Measurements from ENCODE around the gene CDKN1C. TPM values are rescaled to one million over a fixed set of nuclear protein-coding genes. Genes with fewer than 3 reads are reported as not detected.

The CDKN1C gene
- total and polyA plus RNA-seq, 2 donors, result 13.1 to 23.8 TPM

DNA sequence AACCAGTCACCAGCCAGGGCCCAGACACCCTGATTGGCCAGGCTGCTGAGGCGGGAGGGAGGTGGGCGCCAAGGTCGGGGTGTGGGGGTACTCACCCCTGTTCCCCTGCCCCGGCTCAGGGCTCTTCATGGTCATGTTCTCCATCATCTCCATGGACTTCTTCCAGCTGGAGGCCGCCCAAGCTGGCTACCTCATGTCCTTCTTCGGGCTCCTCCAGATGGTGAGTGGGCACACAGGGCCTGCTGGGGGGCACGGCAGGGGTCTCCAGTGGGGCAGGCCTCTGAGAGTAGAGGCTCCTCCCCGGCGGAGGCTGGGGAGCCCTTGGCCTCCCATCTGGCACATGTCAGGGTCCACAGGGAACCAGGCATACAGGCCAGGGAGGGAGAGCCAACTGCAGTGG lies 33.6 kb upstream of the CDKN1C start:
- Histone ChIP-seq H3K27me3 (ENCODE audit: control insufficient read depth in 2 of 2, insufficient read depth in 1 of 2, low read length in 1 of 2) (peaks cover 0 to 6% of the 10 kb centered on the region in 2 donors), H3K4me3 (ENCODE audit: low read length in 2 of 2) (no peak overlapping the region), H3K36me3 (ENCODE audit: control insufficient read depth in 2 of 2, insufficient read depth in 2 of 2, low read length in 1 of 2) (no peaks in the 10 kb centered on the region), H3K27ac (ENCODE audit: low read depth in 1 of 2, low read length in 1 of 2) (no peak overlapping the region), H3K9me3 (ENCODE audit: control insufficient read depth in 2 of 2, insufficient read depth in 1 of 2, low read length in 1 of 2) (no peaks in the 10 kb centered on the region), H3K4me1 (ENCODE audit: control insufficient read depth in 2 of 2, insufficient read depth in 2 of 2, low read length in 2 of 2) (peaks cover 0 to 3% of the 10 kb centered on the region in 2 donors)
- WGBS, result 98% methylated on average over 9 of the region's 9 CpGs
- DNase-seq (ENCODE audit: low read depth in 6 of 9, low spot score in 9 of 9), result no peak

DNA sequence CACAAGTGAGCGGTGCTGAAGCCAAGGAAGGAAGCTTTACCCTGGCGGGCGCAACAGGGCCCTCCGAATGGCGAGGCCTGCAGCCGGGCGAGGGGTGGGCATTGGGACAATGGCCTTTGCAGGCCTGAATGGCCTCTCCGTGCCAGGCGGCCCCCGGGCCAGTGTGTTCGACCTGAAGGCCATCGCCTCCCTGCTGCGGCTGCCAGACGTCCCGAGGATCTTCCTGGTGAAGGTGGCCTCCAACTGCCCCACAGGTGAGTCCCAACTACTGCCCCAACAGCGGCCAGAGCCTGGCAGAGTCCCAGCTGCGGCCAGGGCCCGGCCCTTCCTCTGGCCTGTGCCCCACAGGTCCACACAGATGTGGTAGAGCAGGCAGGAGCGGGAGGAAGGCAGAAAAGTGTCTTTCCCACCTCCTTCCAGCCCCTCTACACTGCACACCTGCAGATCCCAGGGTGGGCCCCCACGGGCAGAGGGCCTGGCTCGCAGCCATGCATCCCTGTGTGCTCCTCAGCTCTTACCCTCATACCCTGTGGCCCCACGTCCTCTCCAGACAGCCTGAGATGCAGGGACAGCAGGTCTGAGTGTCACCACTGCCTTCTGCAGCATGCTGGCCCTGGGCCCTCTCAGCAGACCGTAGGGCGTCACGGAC lies 32.4 kb upstream of the CDKN1C start:
- WGBS, result 89% methylated on average over 25 of the region's 25 CpGs
- DNase-seq (ENCODE audit: low read depth in 6 of 9, low spot score in 9 of 9), result no peak
- no peak overlapping the region for H3K4me3 ChIP-seq (ENCODE audit: low read length in 2 of 2)
- peaks cover 0 to 14% of the 10 kb centered on the region in 2 donors for H3K27me3 ChIP-seq (ENCODE audit: control insufficient read depth in 2 of 2, insufficient read depth in 1 of 2, low read length in 1 of 2)
- no peaks in the 10 kb centered on the region for H3K9me3 ChIP-seq (ENCODE audit: control insufficient read depth in 2 of 2, insufficient read depth in 1 of 2, low read length in 1 of 2)
- H3K27ac ChIP-seq (ENCODE audit: low read depth in 1 of 2, low read length in 1 of 2), result no peak overlapping the region
- no peaks in the 10 kb centered on the region for H3K36me3 ChIP-seq (ENCODE audit: control insufficient read depth in 2 of 2, insufficient read depth in 2 of 2, low read length in 1 of 2)
- peaks cover 8 to 15% of the 10 kb centered on the region in 2 donors for H3K4me1 ChIP-seq (ENCODE audit: control insufficient read depth in 2 of 2, insufficient read depth in 2 of 2, low read length in 2 of 2)

- Histone ChIP-seq H3K9me3 (ENCODE audit: control insufficient read depth in 2 of 2, insufficient read depth in 1 of 2, low read length in 1 of 2) (no peaks in the 10 kb centered on the region), H3K27me3 (ENCODE audit: control insufficient read depth in 2 of 2, insufficient read depth in 1 of 2, low read length in 1 of 2) (peaks cover 0 to 14% of the 10 kb centered on the region in 2 donors), H3K27ac (ENCODE audit: low read depth in 1 of 2, low read length in 1 of 2) (no peak overlapping the region), H3K4me1 (ENCODE audit: control insufficient read depth in 2 of 2, insufficient read depth in 2 of 2, low read length in 2 of 2) (peaks cover 8 to 21% of the 10 kb centered on the region in 2 donors), H3K4me3 (ENCODE audit: low read length in 2 of 2) (no peak overlapping the region), H3K36me3 (ENCODE audit: control insufficient read depth in 2 of 2, insufficient read depth in 2 of 2, low read length in 1 of 2) (no peaks in the 10 kb centered on the region)
- WGBS, result 95% methylated on average over 16 of the region's 16 CpGs
- no peak for DNase-seq (ENCODE audit: low read depth in 6 of 9, low spot score in 9 of 9)
Observed at GRCh38 chr11:2916892-2917645, 31.5 kb upstream of the CDKN1C start.

DNA sequence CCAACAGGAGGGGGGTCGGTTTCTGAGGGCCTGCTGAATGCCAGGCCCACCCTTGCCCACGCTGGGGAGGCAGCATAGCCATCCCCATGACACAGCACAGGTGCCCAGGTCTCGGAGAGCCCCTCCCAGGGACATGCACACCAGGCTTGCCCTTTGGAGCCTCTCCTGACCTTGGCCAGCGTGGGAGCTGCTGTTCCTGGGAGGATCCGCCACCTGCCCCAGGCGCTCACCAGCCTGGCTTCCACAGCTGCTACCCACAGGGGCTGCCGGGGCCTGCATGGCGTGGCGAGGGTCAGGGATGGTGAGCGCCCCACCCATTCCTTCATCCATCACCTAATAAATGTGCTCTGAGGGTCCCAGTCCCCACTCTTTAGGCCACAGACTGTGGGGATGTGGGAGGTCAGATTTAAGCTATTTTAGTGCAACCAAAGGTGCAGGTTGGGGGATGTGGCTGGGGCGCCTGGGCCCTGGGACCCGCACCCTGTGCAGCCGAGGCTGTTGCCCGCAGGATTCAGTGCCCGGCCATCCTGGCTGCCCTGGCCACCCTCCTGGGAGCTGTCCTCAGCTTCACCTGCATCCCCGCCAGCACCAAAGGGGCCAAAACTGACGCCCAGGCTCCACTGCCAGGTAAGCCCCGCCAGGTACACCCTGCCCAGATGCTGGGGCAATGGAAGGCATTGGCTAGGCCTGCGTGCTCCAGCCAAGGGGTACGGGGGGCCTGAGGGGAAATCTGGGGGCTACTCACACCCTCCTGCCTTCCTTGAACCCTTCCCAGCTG lies 30.7 kb upstream of the CDKN1C start:
- no peak overlapping the region for H3K27ac ChIP-seq (ENCODE audit: low read depth in 1 of 2, low read length in 1 of 2)
- WGBS, result 94% methylated on average over 20 of the region's 20 CpGs
- peaks cover 0 to 18% of the 10 kb centered on the region in 2 donors for H3K27me3 ChIP-seq (ENCODE audit: control insufficient read depth in 2 of 2, insufficient read depth in 1 of 2, low read length in 1 of 2)
- no peak for DNase-seq (ENCODE audit: low read depth in 6 of 9, low spot score in 9 of 9)
- H3K9me3 ChIP-seq (ENCODE audit: control insufficient read depth in 2 of 2, insufficient read depth in 1 of 2, low read length in 1 of 2), result no peaks in the 10 kb centered on the region
- H3K36me3 ChIP-seq (ENCODE audit: control insufficient read depth in 2 of 2, insufficient read depth in 2 of 2, low read length in 1 of 2), result no peaks in the 10 kb centered on the region
- peaks cover 8 to 21% of the 10 kb centered on the region in 2 donors for H3K4me1 ChIP-seq (ENCODE audit: control insufficient read depth in 2 of 2, insufficient read depth in 2 of 2, low read length in 2 of 2)
- no peak overlapping the region for H3K4me3 ChIP-seq (ENCODE audit: low read length in 2 of 2)

DNA sequence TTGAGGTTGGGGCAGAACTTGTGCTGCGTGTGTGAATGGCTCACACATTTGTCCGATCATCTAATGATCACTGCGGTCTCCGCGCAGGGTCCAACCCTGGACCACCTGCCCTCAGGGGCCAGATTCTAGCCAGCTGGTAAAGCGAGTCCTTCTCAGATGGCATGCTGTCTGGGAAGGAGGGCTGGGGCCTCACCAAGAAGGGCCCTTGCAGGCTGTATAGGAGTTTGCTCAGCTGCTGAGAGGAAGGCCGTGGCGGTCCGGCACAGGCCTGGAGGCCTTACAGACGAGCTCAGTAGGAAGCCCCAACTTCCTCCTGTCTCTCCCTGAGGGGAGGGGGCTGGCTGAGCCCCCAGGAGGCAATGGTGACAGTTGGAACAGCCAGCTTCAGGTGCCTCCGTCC lies 29.9 kb upstream of the CDKN1C start:
- H3K36me3 ChIP-seq (ENCODE audit: control insufficient read depth in 2 of 2, insufficient read depth in 2 of 2, low read length in 1 of 2), result no peaks in the 10 kb centered on the region
- WGBS, result 88% methylated on average over 11 of the region's 11 CpGs
- H3K9me3 ChIP-seq (ENCODE audit: control insufficient read depth in 2 of 2, insufficient read depth in 1 of 2, low read length in 1 of 2), result no peaks in the 10 kb centered on the region
- DNase-seq (ENCODE audit: low read depth in 6 of 9, low spot score in 9 of 9), result no peak
- H3K27ac ChIP-seq (ENCODE audit: low read depth in 1 of 2, low read length in 1 of 2), result no peak overlapping the region
- no peak overlapping the region for H3K4me3 ChIP-seq (ENCODE audit: low read length in 2 of 2)
- H3K4me1 ChIP-seq (ENCODE audit: control insufficient read depth in 2 of 2, insufficient read depth in 2 of 2, low read length in 2 of 2), result peaks cover 8 to 21% of the 10 kb centered on the region in 2 donors
- H3K27me3 ChIP-seq (ENCODE audit: control insufficient read depth in 2 of 2, insufficient read depth in 1 of 2, low read length in 1 of 2), result peaks cover 0 to 26% of the 10 kb centered on the region in 2 donors

GRCh38 chr11:2914455-2915195 lies 29.1 kb upstream of the CDKN1C start:
- no peak overlapping the region for H3K27ac ChIP-seq (ENCODE audit: low read depth in 1 of 2, low read length in 1 of 2)
- no peaks in the 10 kb centered on the region for H3K36me3 ChIP-seq (ENCODE audit: control insufficient read depth in 2 of 2, insufficient read depth in 2 of 2, low read length in 1 of 2)
- peaks cover 8 to 21% of the 10 kb centered on the region in 2 donors for H3K4me1 ChIP-seq (ENCODE audit: control insufficient read depth in 2 of 2, insufficient read depth in 2 of 2, low read length in 2 of 2)
- H3K9me3 ChIP-seq (ENCODE audit: control insufficient read depth in 2 of 2, insufficient read depth in 1 of 2, low read length in 1 of 2), result no peaks in the 10 kb centered on the region
- no peak for DNase-seq (ENCODE audit: low read depth in 6 of 9, low spot score in 9 of 9)
- H3K27me3 ChIP-seq (ENCODE audit: control insufficient read depth in 2 of 2, insufficient read depth in 1 of 2, low read length in 1 of 2), result peaks cover 0 to 34% of the 10 kb centered on the region in 2 donors
- H3K4me3 ChIP-seq (ENCODE audit: low read length in 2 of 2), result no peak overlapping the region
- 56% methylated on average over 18 of the region's 18 CpGs for WGBS

- Histone ChIP-seq H3K9me3 (ENCODE audit: control insufficient read depth in 2 of 2, insufficient read depth in 1 of 2, low read length in 1 of 2) (no peaks in the 10 kb centered on the region), H3K27ac (ENCODE audit: low read depth in 1 of 2, low read length in 1 of 2) (no peak overlapping the region), H3K4me1 (ENCODE audit: control insufficient read depth in 2 of 2, insufficient read depth in 2 of 2, low read length in 2 of 2) (peaks cover 8 to 21% of the 10 kb centered on the region in 2 donors), H3K36me3 (ENCODE audit: control insufficient read depth in 2 of 2, insufficient read depth in 2 of 2, low read length in 1 of 2) (no peaks in the 10 kb centered on the region), H3K27me3 (ENCODE audit: control insufficient read depth in 2 of 2, insufficient read depth in 1 of 2, low read length in 1 of 2) (peaks cover 0 to 43% of the 10 kb centered on the region in 2 donors), H3K4me3 (ENCODE audit: low read length in 2 of 2) (no peak overlapping the region)
- DNase-seq (ENCODE audit: low read depth in 6 of 9, low spot score in 9 of 9), result no peak
- 10% methylated on average over 9 of the region's 9 CpGs for WGBS
Observed at GRCh38 chr11:2913776-2914175, 28.2 kb upstream of the CDKN1C start.

DNA sequence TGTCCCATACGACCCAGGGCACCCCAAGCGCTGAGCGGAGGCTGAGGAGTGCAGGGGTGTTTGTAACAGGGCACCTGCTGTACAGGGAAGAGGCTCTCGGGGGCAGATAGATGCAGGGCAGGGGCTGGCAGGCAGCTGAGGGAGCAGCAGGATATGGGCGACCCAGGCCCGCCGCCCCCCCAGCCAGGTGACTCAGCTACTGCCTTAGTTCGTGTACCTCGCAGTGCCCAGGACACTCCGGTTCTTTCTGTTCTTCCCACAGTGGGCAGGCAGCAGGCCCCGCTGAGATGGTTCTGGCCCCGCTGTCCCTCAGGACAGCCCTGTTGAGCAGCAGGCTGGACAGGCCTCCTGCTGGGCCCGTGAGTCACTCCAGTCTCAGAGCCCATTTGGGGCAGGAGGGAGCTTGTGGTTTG lies 27.4 kb upstream of the CDKN1C start:
- Histone ChIP-seq H3K27me3 (ENCODE audit: control insufficient read depth in 2 of 2, insufficient read depth in 1 of 2, low read length in 1 of 2) (peaks cover 0 to 50% of the 10 kb centered on the region in 2 donors), H3K4me1 (ENCODE audit: control insufficient read depth in 2 of 2, insufficient read depth in 2 of 2, low read length in 2 of 2) (peaks cover 8 to 21% of the 10 kb centered on the region in 2 donors), H3K9me3 (ENCODE audit: control insufficient read depth in 2 of 2, insufficient read depth in 1 of 2, low read length in 1 of 2) (no peaks in the 10 kb centered on the region), H3K27ac (ENCODE audit: low read depth in 1 of 2, low read length in 1 of 2) (no peak overlapping the region), H3K36me3 (ENCODE audit: control insufficient read depth in 2 of 2, insufficient read depth in 2 of 2, low read length in 1 of 2) (no peaks in the 10 kb centered on the region), H3K4me3 (ENCODE audit: low read length in 2 of 2) (no peak overlapping the region)
- no peak for DNase-seq (ENCODE audit: low read depth in 6 of 9, low spot score in 9 of 9)
- 73% methylated on average over 13 of the region's 13 CpGs for WGBS

All from thymus (tissue), 11 donors.